Measurements from ENCODE around the gene PPP3CA. TPM values are rescaled to one million over a fixed set of nuclear protein-coding genes. Genes with fewer than 3 reads are reported as not detected.

PPP3CA gene
- total and polyA plus RNA-seq, 2 of the 13 experiments (the other 11 are each of a cell fraction or from before 2014, with no cell fraction given), result 4.8 to 13.2 TPM

DNA sequence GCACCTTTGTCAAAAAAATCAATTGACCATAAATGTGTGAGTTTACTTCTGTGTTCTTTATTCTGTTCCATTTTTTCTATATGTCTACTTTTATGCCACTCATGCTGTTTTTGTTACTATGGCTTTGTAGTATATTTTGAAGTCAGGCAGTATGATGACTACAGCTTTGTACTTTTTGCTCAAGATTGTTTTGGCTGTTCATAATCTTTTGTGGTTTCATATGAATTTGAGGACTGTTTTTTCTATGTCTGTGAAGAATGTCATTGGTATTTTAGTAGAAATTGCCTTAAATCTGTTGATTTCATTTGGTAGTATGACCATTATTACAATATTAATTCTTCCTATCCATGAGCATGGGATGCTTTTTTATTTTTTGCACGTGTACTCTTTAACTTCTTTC lies 346.8 kb downstream of the PPP3CA start:
- H3K36me3 ChIP-seq (replicated peaks in 1 of 2; ENCODE audit: control insufficient read depth in 1 of 2, insufficient read depth in 2 of 2, low read length in 2 of 2), result no peaks in the 10 kb centered on the region

DNA sequence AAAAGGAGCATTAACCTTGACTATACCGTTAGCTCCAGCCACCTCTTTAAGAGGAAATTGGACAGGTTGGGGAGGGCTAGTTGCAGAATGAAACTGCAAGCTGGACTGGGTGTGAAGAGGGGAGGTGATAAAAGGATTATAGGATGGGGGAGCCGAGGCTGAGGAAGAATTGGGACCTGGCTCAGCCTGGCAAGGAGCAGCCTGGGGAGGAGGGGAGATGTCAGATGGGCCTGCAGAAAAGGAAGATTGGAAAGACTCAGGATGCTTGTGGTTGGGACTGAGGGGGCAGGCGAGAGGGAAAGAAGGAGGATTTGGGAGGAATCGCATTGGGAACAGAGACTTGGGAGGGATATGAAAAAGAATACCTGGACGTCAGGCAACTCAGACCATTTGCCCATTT lies 351.7 kb downstream of the PPP3CA start:
- intact Hi-C loops (cut with micrococcal nuclease; ENCODE audit: unreplicated experiment) (no loop called here), in situ Hi-C loops (cut with HindIII; ENCODE audit: extremely low pct_ligation_motif_present, low pct_unique_long_range_greater_than_20kb) (no loop called here)
- H3K36me3 ChIP-seq (replicated peaks in 1 of 2; ENCODE audit: control insufficient read depth in 1 of 2, insufficient read depth in 2 of 2, low read length in 2 of 2), result no peaks in the 10 kb centered on the region
- H3K27me3 ChIP-seq (ENCODE audit: control insufficient read depth in 1 of 2, insufficient read depth in 2 of 2, low read length in 2 of 2), result no peaks in the 10 kb centered on the region
- no peaks in the 10 kb centered on the region for H3K79me2 ChIP-seq (ENCODE audit: insufficient read depth, low read length)
- ChIA-PET CTCF (ENCODE audit: low intra/inter-chr PET ratio, low total read pairs) (no interaction called here), POLR2A (no interaction called here)
- H4K20me1 ChIP-seq (ENCODE audit: insufficient read depth, low read length), result no peaks in the 10 kb centered on the region
- FAIRE-seq (no peak), DNase-seq (ENCODE audit: low spot score) (no peak), ATAC-seq (no peak)
- no peak overlapping the region for H3K9ac ChIP-seq (ENCODE audit: insufficient read depth, low read depth, low read length)
- no peak overlapping the region for H3K4me2 ChIP-seq (ENCODE audit: low read depth, low read length)
- BruUV-seq (replicated peaks), result no TSS peak
- H3K9me3 ChIP-seq (ENCODE audit: low read length), result no peaks in the 10 kb centered on the region
- H3K4me1 ChIP-seq (ENCODE audit: insufficient read depth, low read length), result no peaks in the 10 kb centered on the region
- no peak overlapping the region for H2AFZ ChIP-seq (ENCODE audit: low read length)
- H3K27ac ChIP-seq (ENCODE audit: extremely low read length, insufficient read depth, low read length), result no peak overlapping the region
- 30% methylated on average over 5 of the region's 5 CpGs for WGBS (ENCODE audit: low lambda C conversion rate)
- TF ChIP-seq MTA1 (CRISPR knock-in tag; IDR thresholded peaks at IDR 0.05; ENCODE audit: borderline replicate concordance) (no peak), AKAP8 (CRISPR knock-in tag; IDR thresholded peaks at IDR 0.05) (no peak), ZNF598 (CRISPR knock-in tag; IDR thresholded peaks at IDR 0.05; ENCODE audit: borderline replicate concordance) (no peak), JUND (CRISPR knock-in tag; IDR thresholded peaks at IDR 0.05) (no peak), SIX1 (CRISPR knock-in tag; IDR thresholded peaks at IDR 0.05; ENCODE audit: borderline replicate concordance) (no peak), NAIF1 (CRISPR knock-in tag; IDR thresholded peaks at IDR 0.05; ENCODE audit: borderline replicate concordance) (no peak), FOXM1 (CRISPR knock-in tag; IDR thresholded peaks at IDR 0.05) (no peak), ZNF558 (CRISPR knock-in tag; IDR thresholded peaks at IDR 0.05; ENCODE audit: borderline replicate concordance) (no peak)
- TF ChIP-seq, protein P1, sequence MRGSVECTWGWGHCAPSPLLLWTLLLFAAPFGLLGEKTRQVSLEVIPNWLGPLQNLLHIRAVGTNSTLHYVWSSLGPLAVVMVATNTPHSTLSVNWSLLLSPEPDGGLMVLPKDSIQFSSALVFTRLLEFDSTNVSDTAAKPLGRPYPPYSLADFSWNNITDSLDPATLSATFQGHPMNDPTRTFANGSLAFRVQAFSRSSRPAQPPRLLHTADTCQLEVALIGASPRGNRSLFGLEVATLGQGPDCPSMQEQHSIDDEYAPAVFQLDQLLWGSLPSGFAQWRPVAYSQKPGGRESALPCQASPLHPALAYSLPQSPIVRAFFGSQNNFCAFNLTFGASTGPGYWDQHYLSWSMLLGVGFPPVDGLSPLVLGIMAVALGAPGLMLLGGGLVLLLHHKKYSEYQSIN (CRISPR knock-in tag; IDR thresholded peaks at IDR 0.05; ENCODE audit: borderline replicate concordance), result no peak
- H3K4me3 ChIP-seq (replicated peaks in 1 of 3; ENCODE audit: insufficient read depth in 1 of 3, low read depth in 2 of 3, low read length in 3 of 3), result no peak overlapping the region

More for the DNA sequence above, 346.8 kb downstream of the PPP3CA start:
- no peaks in the 10 kb centered on the region for H3K27me3 ChIP-seq (ENCODE audit: control insufficient read depth in 1 of 2, insufficient read depth in 2 of 2, low read length in 2 of 2)
- no peaks in the 10 kb centered on the region for H3K79me2 ChIP-seq (ENCODE audit: insufficient read depth, low read length)
- no peak overlapping the region for H3K4me3 ChIP-seq (replicated peaks in 1 of 3; ENCODE audit: insufficient read depth in 1 of 3, low read depth in 2 of 3, low read length in 3 of 3)
- ChIA-PET POLR2A (no interaction called here), CTCF (ENCODE audit: low intra/inter-chr PET ratio, low total read pairs) (no interaction called here)
- intact Hi-C loops (cut with micrococcal nuclease; ENCODE audit: unreplicated experiment), result no loop called here
- 0% methylated on average over 1 of the region's 1 CpG for WGBS (ENCODE audit: low lambda C conversion rate)
- TF ChIP-seq SCMH1 (CRISPR knock-in tag; IDR thresholded peaks at IDR 0.05; ENCODE audit: borderline replicate concordance), result no peak
- TF ChIP-seq ZNF136 (CRISPR knock-in tag; IDR thresholded peaks at IDR 0.05; ENCODE audit: low read depth), result no peak
- TF ChIP-seq GABPB1 (CRISPR knock-in tag; IDR thresholded peaks at IDR 0.05), result no peak
- TF ChIP-seq KAT7 (CRISPR knock-in tag; IDR thresholded peaks at IDR 0.05; ENCODE audit: borderline replicate concordance), result no peak
- no peak for TF ChIP-seq KLF6 (CRISPR knock-in tag; IDR thresholded peaks at IDR 0.05)
- no peak for TF ChIP-seq FOXO4 (CRISPR knock-in tag; conservative IDR thresholded peaks at IDR 0.05)
- no peaks in the 10 kb centered on the region for H3K9me3 ChIP-seq (ENCODE audit: low read length)
- FAIRE-seq, result no peak
- no peak overlapping the region for H2AFZ ChIP-seq (ENCODE audit: low read length)
- no peaks in the 10 kb centered on the region for H4K20me1 ChIP-seq (ENCODE audit: insufficient read depth, low read length)
- DNase-seq (ENCODE audit: low spot score), result no peak
- BruUV-seq (replicated peaks), result no TSS peak
- H3K27ac ChIP-seq (ENCODE audit: extremely low read length, insufficient read depth, low read length), result no peak overlapping the region
- no peak for ATAC-seq
- H3K4me2 ChIP-seq (ENCODE audit: low read depth, low read length), result no peak overlapping the region
- no peak overlapping the region for H3K9ac ChIP-seq (ENCODE audit: insufficient read depth, low read depth, low read length)
- no peaks in the 10 kb centered on the region for H3K4me1 ChIP-seq (ENCODE audit: insufficient read depth, low read length)
- in situ Hi-C loops (cut with HindIII; ENCODE audit: extremely low pct_ligation_motif_present, low pct_unique_long_range_greater_than_20kb), result no loop called here
